OCI-LY1 (cell line): Measurements from ENCODE around the gene UNC13D.

Experiments used
- H2AFZ ChIP-seq: fragments of 200-600 bp; sonication (generic), shearing (Covaris generic); 2 replicates; pipeline ENCODE4 v1.6.0; 2014; ENCODE audit warnings: antibody characterized with exemption, mild to moderate bottlenecking, low read length
- H3F3A ChIP-seq: fragments of 200-600 bp; sonication (generic), shearing (Covaris generic); 2 replicates; pipeline ENCODE4 v1.6.0; 2014; ENCODE audit warnings: mild to moderate bottlenecking, antibody characterized with exemption, low read length, moderate library complexity; ENCODE audit not compliant: insufficient read depth
- H3K27ac ChIP-seq: fragments of 200-600 bp; sonication (generic); 2 replicates; pipeline ENCODE4 v1.5.1; 2014; ENCODE audit warnings: low read length, mixed run types, mild to moderate bottlenecking, low read depth; ENCODE audit not compliant: poor library complexity, severe bottlenecking
- H3K27me3 ChIP-seq: fragments of 200-600 bp; sonication (generic); 2 replicates; pipeline ENCODE4 v1.6.0; 2014; ENCODE audit warnings: antibody characterized with exemption, mild to moderate bottlenecking, low read length, moderate library complexity; ENCODE audit not compliant: insufficient read depth
- H3K36me3 ChIP-seq: fragments of 200-600 bp; sonication (generic); 2 replicates; pipeline ENCODE4 v1.6.1; 2014; ENCODE audit warnings: mild to moderate bottlenecking, antibody characterized with exemption, low read length, moderate library complexity, mixed read lengths; ENCODE audit not compliant: insufficient read depth
- H3K4me1 ChIP-seq: fragments of 200-600 bp; sonication (generic); 2 replicates; pipeline ENCODE4 v1.5.1; 2014; ENCODE audit warnings: mild to moderate bottlenecking, low read length, moderate library complexity; ENCODE audit not compliant: insufficient read depth, severe bottlenecking
- H3K4me2 ChIP-seq: fragments of 200-600 bp; sonication (generic), shearing (Covaris generic); 2 replicates; pipeline ENCODE4 v1.6.1; 2014; ENCODE audit warnings: low read length
- H3K4me3 ChIP-seq: fragments of 200-600 bp; sonication (generic); 2 replicates; pipeline ENCODE4 v1.5.1; 2014; ENCODE audit warnings: low read length, low read depth, mild to moderate bottlenecking, mixed read lengths; ENCODE audit not compliant: poor library complexity, severe bottlenecking
- H3K79me2 ChIP-seq: fragments of 200-600 bp; shearing (Covaris generic); 2 replicates; pipeline ENCODE4 v1.6.1; 2016; ENCODE audit warnings: mixed run types, low read length, mixed read lengths; ENCODE audit not compliant: insufficient read depth
- H3K9ac ChIP-seq: fragments of 200-600 bp; sonication (generic), shearing (Covaris generic); 2 replicates; pipeline ENCODE4 v1.6.1; 2014; ENCODE audit warnings: mild to moderate bottlenecking, low read length, mixed read lengths
- H3K9me2 ChIP-seq: fragments of 200-600 bp; sonication (generic), shearing (Covaris generic); 2 replicates; pipeline ENCODE4 v1.6.1; 2014; ENCODE audit warnings: low read depth, mild to moderate bottlenecking, low read length, mixed read lengths
- H3K9me3 ChIP-seq: fragments of 200-600 bp; shearing (Covaris generic); 2 replicates; pipeline ENCODE4 v1.6.1; 2014; ENCODE audit warnings: low read length, mixed read lengths
- H4K20me1 ChIP-seq: fragments of 200-600 bp; sonication (generic), shearing (Covaris generic); 2 replicates; pipeline ENCODE4 v1.6.0; 2016; ENCODE audit warnings: mild to moderate bottlenecking, low read length; ENCODE audit not compliant: insufficient read depth
- EZH2 ChIP-seq: fragments of 200-600 bp; sonication (generic), shearing (Covaris generic); IDR thresholded peaks from 2 replicates; pipeline ENCODE4 v1.8.0; 2017; ENCODE audit warnings: borderline replicate concordance, mixed run types, mild to moderate bottlenecking, antibody characterized with exemption, low read length, moderate library complexity, mixed read lengths
- TF ChIP-seq, protein P1 (sequence below): fragments of 200-600 bp; sonication (generic), shearing (Covaris generic); IDR thresholded peaks from 2 replicates; pipeline ENCODE4 v1.5.1; 2017; ENCODE audit warnings: mild to moderate bottlenecking, antibody characterized with exemption, low read length, moderate library complexity, mixed read lengths

Gene UNC13D

DNA sequence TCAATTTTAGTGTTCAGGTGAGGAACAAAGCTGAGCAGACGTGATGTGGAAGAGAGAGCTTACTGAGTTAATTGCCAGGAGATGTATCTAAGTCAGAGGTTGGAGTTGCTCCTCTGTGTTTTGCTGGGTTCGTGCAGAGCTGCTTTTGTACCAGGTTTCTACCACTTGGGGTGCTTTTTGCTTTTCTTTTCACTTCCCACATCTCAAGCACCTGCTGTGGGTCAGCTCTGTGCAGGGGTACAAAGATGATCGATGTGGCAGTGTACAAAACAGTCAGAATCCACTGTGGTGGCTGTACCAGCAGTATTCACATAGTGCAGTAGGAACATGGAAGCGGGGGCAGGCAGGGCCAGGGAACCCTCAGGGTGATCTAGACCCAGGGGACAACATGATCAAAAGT is 44.8 kb downstream of the UNC13D start:
- H3K36me3 ChIP-seq = peaks cover 78% of the 10 kb centered on the region
- H4K20me1 ChIP-seq = no peaks in the 10 kb centered on the region
- TF ChIP-seq, protein P1, sequence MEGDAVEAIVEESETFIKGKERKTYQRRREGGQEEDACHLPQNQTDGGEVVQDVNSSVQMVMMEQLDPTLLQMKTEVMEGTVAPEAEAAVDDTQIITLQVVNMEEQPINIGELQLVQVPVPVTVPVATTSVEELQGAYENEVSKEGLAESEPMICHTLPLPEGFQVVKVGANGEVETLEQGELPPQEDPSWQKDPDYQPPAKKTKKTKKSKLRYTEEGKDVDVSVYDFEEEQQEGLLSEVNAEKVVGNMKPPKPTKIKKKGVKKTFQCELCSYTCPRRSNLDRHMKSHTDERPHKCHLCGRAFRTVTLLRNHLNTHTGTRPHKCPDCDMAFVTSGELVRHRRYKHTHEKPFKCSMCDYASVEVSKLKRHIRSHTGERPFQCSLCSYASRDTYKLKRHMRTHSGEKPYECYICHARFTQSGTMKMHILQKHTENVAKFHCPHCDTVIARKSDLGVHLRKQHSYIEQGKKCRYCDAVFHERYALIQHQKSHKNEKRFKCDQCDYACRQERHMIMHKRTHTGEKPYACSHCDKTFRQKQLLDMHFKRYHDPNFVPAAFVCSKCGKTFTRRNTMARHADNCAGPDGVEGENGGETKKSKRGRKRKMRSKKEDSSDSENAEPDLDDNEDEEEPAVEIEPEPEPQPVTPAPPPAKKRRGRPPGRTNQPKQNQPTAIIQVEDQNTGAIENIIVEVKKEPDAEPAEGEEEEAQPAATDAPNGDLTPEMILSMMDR = no peak
- no peak for TF ChIP-seq EZH2

DNA sequence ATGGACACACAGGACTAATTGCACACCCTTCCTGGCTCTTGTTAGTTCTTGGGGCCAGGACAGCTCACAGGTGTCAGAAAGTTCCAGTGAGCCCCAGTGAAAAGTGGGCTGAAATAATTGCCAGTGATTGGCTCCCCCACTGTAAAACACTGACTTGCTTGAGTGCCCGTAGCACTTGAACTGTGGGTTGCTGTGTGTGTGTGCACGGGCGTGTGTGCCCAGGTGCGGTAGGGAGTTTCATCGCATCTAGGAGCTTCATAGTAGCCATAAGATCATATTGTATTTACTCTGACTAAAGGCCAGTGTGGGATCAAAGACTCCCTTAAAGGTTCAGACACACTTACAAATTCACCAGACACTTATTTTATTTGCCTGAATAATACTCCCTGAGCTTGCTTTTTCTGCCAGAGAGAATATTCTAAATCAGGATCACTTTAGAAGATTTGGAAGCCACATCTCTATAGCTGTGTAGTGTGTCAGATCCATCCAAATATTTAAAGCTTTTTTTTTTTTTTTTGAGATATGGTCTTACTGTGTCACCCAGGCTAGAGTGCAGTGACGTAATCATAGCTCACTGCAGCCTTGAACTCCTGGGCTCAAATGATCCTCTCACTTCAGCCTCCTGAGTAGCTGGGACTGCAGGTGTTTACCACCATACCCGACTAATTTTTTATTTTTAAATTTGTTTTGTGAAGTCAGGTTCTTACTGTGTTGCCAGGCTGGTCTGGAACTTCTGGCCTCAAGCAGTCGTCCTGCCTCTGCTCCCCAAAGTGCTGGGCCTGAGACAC is 48.2 kb downstream of the UNC13D start:
- peaks cover 56% of the 10 kb centered on the region for H3K79me2 ChIP-seq
- H2AFZ ChIP-seq = no peak overlapping the region
- H3K4me1 ChIP-seq = no peaks in the 10 kb centered on the region
- H3K9me3 ChIP-seq = no peaks in the 10 kb centered on the region
- H3K4me2 ChIP-seq = no peak overlapping the region
- no peak overlapping the region for H3K27ac ChIP-seq
- no peaks in the 10 kb centered on the region for H3K9me2 ChIP-seq
- TF ChIP-seq, protein P1 = no peak
- no peak for TF ChIP-seq EZH2
- H4K20me1 ChIP-seq = no peaks in the 10 kb centered on the region
- no peak overlapping the region for H3K4me3 ChIP-seq
- H3K36me3 ChIP-seq = peaks cover 90% of the 10 kb centered on the region
- no peak overlapping the region for H3K9ac ChIP-seq
- H3K27me3 ChIP-seq = no peaks in the 10 kb centered on the region
- no peaks in the 10 kb centered on the region for H3F3A ChIP-seq

More for the DNA sequence above, 44.8 kb downstream of the UNC13D start:
- H3K4me3 ChIP-seq = no peak overlapping the region
- peaks cover 40% of the 10 kb centered on the region for H3K79me2 ChIP-seq
- H3K9me2 ChIP-seq = no peaks in the 10 kb centered on the region
- H3K4me1 ChIP-seq = no peaks in the 10 kb centered on the region
- H3K27me3 ChIP-seq = no peaks in the 10 kb centered on the region
- H3K9me3 ChIP-seq = no peaks in the 10 kb centered on the region
- H3K9ac ChIP-seq = no peak overlapping the region
- H3F3A ChIP-seq = no peaks in the 10 kb centered on the region
- H2AFZ ChIP-seq = no peak overlapping the region
- H3K4me2 ChIP-seq = no peak overlapping the region
- H3K27ac ChIP-seq = no peak overlapping the region

DNA sequence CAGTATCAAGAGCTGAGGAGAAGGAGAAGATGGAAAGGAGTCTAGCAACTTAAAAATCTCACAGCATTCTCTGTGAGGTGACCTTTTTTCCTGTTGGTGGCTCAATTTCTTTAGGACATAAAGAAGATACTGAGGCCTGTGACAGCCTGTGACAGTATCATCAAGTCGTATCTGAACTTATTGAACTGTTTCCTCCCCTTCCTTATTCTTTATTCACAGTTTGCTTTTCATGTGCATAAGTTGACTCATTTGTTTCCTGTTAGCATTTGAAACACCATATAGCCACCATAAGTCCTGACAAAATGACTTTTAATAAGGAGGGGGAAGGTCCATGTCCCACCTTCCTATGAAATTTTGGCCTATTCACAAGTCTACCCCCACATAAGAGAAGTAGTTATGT is 50.7 kb downstream of the UNC13D start:
- H3K4me3 ChIP-seq = no peak overlapping the region
- H2AFZ ChIP-seq = no peak overlapping the region
- no peaks in the 10 kb centered on the region for H3K9me3 ChIP-seq
- no peak overlapping the region for H3K4me2 ChIP-seq
- no peaks in the 10 kb centered on the region for H3K27me3 ChIP-seq
- peaks cover 74% of the 10 kb centered on the region for H3K36me3 ChIP-seq
- H3K27ac ChIP-seq = no peak overlapping the region
- H3F3A ChIP-seq = no peaks in the 10 kb centered on the region
- no peaks in the 10 kb centered on the region for H3K9me2 ChIP-seq
- no peak for TF ChIP-seq EZH2
- TF ChIP-seq, protein P1 = no peak
- peaks cover 79% of the 10 kb centered on the region for H3K79me2 ChIP-seq
- no peak overlapping the region for H3K9ac ChIP-seq
- H4K20me1 ChIP-seq = no peaks in the 10 kb centered on the region
- peaks cover 5% of the 10 kb centered on the region for H3K4me1 ChIP-seq
